Subcutaneous adipose tissue (tissue), 4 donors: Measurements from ENCODE around the gene SLC9A2. TPM values are rescaled to one million over a fixed set of nuclear protein-coding genes. Genes with fewer than 3 reads are reported as not detected.

ENCODE experiments used
- total RNA-seq, 4 donors: library from RNA; depleted of rRNA; stranded (reverse); fragments of >200 nt; gene quantifications; one replicate each; pipeline ENCODE4 v1.1.0, GENCODE V29; 2016
- TF ChIP-seq, protein P1 (sequence below): fragments of 450-650 bp; IDR thresholded peaks from one replicate; pipeline ENCODE4 v1.5.1; 2016; ENCODE audit warnings: low read depth, mild to moderate bottlenecking, control low read depth, antibody characterized with exemption, moderate library complexity

The SLC9A2 gene
- total RNA-seq, 4 donors from 2014 or later: under 0.01 to 0.49 (median 0.17) TPM; not detected in 1

DNA sequence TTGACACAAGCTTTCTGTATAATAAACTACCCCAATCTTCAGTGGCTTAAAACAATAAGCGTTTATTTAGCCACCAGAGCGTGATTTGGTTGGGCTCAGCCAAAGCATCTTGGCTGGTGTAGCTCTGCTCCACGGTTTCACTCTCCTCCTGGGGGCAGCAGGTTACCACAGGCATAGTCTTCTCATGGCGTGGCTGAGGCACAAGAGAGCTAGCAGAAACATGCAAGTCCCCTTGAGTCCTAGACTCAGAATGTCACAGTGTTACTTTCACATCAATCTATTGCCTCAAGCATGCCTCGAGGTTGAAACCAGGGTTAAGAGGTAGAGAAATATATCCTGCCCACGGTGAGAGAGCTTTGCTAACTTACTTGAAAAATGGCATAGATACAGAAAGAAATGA, 19.9 kb upstream of the SLC9A2 start:
- TF ChIP-seq, protein P1, sequence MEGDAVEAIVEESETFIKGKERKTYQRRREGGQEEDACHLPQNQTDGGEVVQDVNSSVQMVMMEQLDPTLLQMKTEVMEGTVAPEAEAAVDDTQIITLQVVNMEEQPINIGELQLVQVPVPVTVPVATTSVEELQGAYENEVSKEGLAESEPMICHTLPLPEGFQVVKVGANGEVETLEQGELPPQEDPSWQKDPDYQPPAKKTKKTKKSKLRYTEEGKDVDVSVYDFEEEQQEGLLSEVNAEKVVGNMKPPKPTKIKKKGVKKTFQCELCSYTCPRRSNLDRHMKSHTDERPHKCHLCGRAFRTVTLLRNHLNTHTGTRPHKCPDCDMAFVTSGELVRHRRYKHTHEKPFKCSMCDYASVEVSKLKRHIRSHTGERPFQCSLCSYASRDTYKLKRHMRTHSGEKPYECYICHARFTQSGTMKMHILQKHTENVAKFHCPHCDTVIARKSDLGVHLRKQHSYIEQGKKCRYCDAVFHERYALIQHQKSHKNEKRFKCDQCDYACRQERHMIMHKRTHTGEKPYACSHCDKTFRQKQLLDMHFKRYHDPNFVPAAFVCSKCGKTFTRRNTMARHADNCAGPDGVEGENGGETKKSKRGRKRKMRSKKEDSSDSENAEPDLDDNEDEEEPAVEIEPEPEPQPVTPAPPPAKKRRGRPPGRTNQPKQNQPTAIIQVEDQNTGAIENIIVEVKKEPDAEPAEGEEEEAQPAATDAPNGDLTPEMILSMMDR: no peak

DNA sequence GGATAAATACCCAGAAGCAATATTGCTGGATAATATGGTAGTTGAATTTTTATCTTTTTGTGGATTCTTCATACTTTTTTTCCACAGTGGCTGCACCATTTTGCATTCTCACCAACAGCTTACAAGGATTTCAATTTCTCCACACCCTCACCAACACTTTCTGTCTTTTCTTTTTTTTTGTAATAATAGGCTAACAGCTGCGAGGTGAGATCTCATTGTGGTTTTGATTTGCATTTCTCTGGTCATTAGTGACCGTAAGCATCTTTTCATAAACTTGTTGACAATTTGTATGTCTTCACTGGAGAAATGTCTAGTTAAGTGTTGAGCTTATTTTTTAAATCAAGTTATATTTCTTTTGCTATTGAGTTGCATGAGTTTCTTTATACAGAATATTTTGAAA, 17.6 kb upstream of the SLC9A2 start:
- TF ChIP-seq, protein P1: no peak

DNA sequence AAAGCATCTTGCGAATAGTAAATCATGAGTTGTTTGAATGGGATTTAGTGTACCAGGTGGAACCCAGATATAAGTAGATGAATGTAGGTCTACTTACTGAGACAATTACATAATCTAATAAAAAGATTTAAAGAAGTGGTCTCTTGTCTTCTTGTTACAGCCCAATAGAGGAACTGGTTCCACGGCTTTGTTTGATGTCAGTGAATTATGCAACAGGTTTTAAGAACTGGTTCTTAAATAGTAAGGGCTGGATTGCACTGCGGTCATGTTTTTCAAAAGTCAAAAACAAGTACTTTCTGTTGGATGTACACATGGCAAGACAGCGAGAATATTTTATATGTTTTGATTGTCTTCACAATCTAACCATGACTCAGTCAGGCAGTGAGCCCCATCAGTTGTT, 15.4 kb upstream of the SLC9A2 start:
- TF ChIP-seq, protein P1: no peak

DNA sequence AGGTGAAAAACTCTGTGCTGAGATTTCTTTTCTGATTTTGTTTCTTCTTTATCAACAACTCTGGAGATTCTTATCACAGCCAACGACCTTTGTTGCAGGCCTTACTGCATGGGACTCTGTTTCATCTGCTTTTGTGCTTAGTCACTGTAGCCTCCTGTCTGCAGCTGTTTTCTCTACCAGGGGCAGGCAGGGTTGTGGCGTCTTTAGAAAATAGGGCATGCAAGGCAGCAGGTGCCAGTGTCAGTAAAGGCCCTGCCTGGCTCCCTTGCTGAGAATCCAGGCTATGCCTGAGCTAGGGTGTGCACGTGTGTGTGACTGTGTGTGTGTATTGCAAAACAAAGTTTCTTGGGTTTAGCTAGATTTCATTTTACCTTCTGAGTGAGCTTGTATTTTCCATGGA, 14.6 kb upstream of the SLC9A2 start:
- TF ChIP-seq, protein P1: no peak

DNA sequence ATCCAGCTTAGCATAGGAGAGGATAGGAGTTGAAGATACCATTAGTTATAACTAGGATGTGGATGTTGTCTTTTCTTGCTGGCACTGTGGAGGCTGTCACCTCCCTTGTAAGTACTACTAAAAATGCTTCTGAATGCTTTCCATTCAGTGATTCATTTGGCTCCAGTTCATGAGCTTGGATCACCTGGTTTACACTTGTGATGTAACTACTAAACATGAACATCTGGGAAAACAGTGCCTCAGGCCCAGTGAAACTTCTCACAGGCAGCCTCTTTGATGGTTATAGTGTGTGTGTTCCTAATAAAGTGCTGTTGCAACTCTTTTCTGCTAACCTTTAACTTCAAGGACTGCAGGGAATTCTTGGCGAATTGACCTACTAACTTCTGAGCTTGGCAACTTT, 13.0 kb upstream of the SLC9A2 start:
- TF ChIP-seq, protein P1: no peak

DNA sequence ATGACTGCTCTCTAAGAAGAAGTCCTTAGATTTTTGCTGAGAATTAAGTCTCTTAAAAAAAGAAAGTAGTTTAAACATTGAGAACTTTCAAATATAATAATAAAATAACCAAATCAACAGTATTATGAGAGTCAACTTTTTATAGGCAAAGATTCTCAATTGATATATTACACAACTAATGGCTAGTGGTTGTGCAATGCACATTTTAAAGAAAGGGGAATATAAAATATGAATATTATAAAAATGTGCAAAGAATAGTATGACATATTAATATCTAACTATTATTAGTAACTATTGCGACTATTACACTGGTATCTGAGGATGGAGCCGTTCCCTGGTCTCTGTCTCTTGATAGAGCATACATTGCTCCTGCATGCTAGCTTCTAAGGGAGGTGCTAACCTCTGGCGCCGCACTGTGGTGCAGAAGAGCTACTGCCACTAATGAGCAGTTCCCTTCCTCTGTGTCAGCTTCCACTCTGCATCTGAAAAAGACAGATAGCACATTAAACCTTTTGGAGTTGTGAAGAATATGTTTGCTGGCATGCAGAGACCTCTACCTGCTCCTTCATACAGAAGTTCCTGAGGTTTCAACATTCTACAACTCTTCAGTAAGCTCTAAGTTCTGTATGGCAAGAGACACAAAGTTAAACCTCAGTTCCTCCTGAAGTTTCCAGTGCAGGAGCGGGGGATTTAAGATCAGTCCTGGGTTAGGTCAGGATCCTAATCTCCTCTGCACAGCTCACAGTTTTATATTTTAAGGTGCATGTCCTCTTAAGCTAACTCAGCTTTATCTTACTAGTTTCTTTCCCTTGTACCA, 3.5 kb upstream of the SLC9A2 start:
- TF ChIP-seq, protein P1: no peak

DNA sequence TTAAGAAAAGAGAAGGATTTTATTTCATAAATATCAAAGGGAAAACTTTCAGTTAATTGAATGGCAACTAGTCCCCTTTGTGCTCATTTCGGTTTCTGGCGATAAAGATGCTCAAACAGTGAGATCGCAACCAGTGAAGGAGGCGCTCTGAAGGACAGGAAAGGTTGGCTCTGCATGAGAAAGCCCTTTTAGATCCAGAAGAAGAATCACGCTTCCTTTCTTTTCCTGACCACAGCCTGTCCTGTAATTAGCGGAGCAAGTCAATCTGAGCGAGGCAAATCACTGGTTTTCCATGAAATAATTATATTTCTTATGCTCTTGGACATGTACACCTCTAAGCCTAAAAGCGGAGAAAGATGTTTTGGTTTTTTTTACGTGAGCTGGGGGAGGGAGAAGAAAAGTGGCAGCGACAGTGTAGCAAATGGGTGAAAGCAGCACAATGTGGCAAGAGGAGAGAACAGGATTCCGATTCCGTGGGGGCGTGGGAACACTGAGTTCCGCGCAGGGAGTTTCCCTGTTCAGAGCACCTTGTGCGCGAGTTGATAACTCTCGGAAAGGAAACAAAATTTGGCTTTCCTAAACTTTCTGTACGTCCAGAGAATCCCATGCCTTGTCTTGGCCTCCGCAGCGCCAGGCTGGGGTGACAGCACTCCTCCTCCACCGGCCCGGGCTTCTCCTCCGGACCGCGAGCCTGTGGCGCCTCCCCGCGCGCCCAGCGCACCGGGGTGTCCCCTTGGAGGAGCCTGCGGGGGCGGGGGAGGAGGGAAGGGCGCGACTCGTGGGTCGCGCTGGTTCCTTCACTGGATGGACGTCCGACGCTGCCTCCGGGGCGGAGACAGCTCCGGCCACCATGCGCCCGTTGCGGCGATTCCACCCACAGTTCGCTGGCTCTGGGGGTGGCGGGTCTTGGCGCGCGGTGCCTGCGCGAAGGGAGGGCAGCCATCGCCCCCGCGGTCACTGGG, 620 bp upstream of the SLC9A2 start:
- TF ChIP-seq, protein P1: no peak
